HG03575 (cell line): ENCODE data around the gene C16orf54.
"Not testable (repeated sequence)": the region's sequence is repeated elsewhere in the genome, so short reads cannot be mapped to it uniquely, and the experiment has no call there.

ENCODE experiments used
- ATAC-seq: cut with Tn5 transposase; IDR thresholded peaks from one replicate; pipeline ENCODE4 v1.9.1; 2021; ENCODE audit not compliant: unreplicated experiment, insufficient number of reproducible peaks, low FRiP score; ENCODE audit errors: extremely low read depth

Gene C16orf54

GRCh38 chr16:29714972-29715371 is 30.8 kb downstream of the C16orf54 start:
- no peak for ATAC-seq

GRCh38 chr16:29714396-29714795 is 31.4 kb downstream of the C16orf54 start:
- ATAC-seq, result no peak

DNA sequence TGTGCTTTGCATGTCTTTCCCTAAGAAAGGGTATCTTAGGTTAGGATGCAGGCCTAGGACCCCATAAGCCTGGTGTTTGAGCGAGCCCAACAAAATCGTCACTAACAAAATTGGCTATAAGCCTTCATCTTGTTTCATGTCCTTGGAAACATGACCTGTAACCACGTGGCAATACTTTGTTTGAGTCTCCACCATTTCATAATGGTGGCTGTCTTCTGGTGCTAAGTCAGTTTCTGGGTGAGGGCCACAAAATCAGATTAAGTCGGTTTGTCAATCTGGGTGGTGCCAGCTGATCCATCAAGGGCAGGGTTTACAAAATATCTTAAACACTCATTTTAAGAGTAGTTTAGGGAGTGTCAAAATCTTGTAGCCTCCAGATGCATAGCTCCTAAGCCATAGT is 33.0 kb downstream of the C16orf54 start:
- no peak for ATAC-seq

GRCh38 chr16:29710227-29711219 is 35.3 kb downstream of the C16orf54 start:
- no peak for ATAC-seq

DNA sequence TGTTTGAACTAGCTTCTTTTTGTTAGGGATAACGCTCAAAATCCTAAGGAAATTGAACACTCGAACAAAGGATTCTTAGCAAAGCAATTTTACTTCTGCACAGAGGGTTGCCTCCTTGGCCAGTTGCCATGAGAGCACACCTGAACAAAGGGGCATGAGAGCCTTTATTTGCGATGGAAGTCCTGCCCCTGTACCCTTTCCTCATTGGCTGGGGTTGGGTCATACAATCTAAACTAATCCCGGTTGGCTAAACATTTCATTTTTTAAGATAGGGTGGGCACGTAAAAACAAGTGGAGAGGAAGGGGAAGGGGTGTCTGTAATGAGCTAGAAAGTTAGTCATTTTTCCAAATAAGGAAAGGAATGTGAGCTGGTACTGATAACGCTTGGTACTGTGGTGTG is 36.1 kb downstream of the C16orf54 start:
- ATAC-seq, result not testable (repeated sequence)

- ATAC-seq, result no peak
These were observed 36.7 kb downstream of the C16orf54 start for GRCh38 chr16:29708917-29709600.

DNA sequence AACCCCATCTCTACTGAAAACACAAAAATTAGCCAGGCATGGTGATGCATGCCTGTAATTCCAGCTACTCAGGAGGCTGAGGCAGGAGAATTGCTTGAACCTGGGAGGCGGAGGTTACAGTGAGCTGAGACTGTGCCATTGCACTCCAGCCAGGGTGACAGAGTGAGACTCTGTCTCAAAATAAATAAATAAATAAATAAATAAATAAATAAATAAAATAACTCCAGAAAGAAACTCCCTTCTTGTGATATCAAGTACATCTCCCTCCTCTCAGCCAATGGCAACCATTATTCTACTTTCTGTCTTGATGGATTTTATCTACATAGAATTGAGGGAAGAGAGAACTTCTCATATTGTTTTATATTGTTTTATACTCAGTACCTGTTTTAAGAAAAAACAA is 38.6 kb downstream of the C16orf54 start:
- not testable (repeated sequence) for ATAC-seq

DNA sequence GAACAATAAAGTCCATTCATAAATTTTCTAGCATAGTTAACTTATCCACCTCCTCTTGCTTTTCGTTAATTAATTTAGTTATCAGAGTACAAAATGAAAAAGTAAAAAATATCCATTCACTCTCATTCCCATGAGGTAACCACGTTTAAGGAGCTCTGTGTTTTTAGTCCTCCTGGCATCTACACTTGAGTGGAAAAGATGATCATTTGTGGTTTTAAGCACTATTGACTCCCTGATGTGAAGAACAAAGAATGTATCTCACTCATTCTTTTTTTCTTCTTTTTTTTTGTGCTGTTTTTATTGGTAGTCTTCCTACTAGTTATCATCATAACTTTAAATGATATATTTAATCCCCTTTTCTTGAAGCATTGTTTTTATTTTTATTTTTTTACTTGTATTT is 40.8 kb downstream of the C16orf54 start:
- no peak for ATAC-seq

DNA sequence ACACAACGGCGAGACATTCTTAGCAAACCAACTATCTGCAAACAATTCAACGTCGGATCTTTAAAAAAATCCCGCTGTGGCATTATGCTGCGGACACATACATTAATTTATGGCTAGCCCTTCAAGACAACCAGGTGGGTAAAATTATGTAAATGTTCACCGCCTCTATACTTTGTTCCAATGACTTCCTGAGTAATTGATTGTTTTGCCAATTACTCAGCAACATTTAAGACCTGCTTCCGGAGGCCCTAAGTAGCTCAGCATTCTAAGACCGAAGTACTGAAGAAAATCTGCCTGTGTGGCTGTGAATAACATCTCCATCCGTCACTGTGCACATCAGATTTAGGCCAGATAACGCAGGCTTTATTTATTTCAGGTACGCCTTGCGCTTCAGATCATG is 43.5 kb downstream of the C16orf54 start:
- no peak for ATAC-seq

DNA sequence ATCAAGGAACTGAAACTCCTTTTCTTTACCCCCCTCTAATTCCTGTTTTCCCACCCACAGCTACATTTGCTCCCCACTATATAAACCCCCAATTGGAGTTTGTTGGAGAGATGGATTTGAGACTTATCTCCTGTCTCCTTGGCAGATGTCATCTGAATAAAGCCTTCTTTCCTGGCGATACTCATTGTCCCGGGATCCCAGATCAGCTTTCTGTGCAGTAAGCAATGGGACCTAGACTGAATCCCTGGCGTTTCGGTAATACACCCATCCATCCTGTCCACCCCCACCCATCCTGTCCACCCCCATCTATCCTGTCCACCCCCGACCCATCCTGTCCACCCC is 44.6 kb downstream of the C16orf54 start:
- ATAC-seq, result no peak

GRCh38 chr16:29700253-29700987 is 45.4 kb downstream of the C16orf54 start:
- ATAC-seq, result no peak

DNA sequence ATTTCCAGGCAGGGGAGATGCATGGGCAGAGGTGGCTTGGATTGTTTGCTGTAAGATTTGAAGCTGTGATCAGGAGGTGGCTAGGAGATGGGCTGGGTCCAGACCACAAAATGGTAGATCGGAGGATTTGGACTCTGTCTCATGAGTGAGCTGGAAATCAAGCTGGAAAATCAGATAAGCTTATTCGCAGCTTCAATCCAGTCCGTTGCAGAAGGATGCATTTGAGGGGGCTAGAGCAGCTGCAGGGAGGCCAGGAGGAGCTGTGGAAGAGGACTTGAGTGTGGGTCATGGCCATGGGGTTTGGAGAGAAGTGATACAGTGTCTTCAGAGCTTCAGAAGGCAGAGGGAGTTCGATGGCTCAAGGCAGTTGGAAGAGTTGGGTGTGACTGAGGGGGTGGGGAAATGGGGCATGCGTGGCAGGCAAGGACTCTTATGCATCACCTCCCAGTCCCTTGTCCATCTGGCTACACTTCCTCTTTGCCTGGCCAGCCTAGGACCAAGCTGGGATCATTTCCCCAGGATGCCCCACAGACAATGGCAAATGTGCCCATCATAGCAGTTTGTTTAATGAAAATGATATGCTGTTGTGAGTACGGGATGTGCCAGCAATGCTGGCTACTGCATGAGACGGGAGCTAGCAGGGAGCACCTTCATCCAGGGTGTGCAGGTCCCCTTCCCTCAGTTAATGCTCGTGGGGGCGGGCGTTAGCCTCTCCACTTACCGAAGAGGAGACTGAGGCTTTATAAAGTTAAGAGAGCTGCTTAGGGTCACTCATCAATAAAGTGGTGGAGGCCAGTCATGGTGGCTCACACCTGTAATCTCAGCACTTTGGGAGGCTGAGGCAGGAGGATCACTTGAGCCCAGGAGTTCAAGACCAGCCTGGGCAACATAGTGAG is 46.2 kb downstream of the C16orf54 start:
- no peak for ATAC-seq

GRCh38 chr16:29698484-29699323 is 47.1 kb downstream of the C16orf54 start:
- no peak for ATAC-seq

DNA sequence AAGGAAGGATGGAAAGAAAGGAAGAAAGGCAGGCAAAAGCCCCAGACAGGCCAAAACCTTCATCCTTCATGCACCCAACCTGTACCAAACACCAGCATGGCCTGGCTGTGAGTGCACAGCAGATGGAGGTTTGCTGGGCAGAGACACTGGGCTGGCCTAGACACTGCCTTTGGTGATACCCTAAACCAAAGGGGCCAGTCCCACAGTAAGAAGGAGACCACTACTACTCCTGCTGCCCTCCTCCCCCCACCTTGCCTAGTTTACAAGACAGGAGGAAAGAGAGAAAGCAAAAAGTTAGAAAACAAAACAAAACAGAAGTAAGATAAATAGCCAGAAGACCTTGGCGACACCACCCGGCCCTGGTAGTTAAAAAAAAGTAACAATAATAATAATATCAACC is 47.7 kb downstream of the C16orf54 start:
- no peak for ATAC-seq

- ATAC-seq, result no peak
These were observed 48.4 kb downstream of the C16orf54 start for GRCh38 chr16:29697391-29697790.

GRCh38 chr16:29696881-29697331 is 48.9 kb downstream of the C16orf54 start:
- ATAC-seq, result no peak

- not testable (repeated sequence) for ATAC-seq
These were observed 50.1 kb downstream of the C16orf54 start for GRCh38 chr16:29695675-29696074.
